HL-60 (cell line): ENCODE data around the gene TGFBI.

Experiments
- DNase-seq, 2 experiments: peaks; one replicate each; pipeline ENCODE4 v3.0.0-alpha.2; 2010 to 2020; ENCODE audit warnings: low read depth in 1 of 2, low spot score in 1 of 2
- H3K27ac ChIP-seq: fragments of 250-450 bp; sonication (Bioruptor Pico); replicated peaks from 2 replicates; pipeline ENCODE4 v1.5.1; 2020; ENCODE audit warnings: mild to moderate bottlenecking, moderate library complexity
- H3K27me3 ChIP-seq: fragments of 250-450 bp; sonication (Bioruptor Pico); 2 replicates; pipeline ENCODE4 v1.5.1; 2021; ENCODE audit warnings: mild to moderate bottlenecking, moderate library complexity; ENCODE audit not compliant: insufficient read depth, poor library complexity, severe bottlenecking
- H3K4me3 ChIP-seq: replicated peaks from 2 replicates; pipeline ENCODE4 v1.5.1; 2011; ENCODE audit warnings: mild to moderate bottlenecking, control low read depth, low read length; ENCODE audit not compliant: insufficient read depth
- CTCF ChIP-seq: IDR thresholded peaks from one replicate; pipeline ENCODE4 v1.5.1; 2011; ENCODE audit warnings: low read length, control low read depth, inconsistent platforms; ENCODE audit not compliant: insufficient read depth
- GABPA ChIP-seq: IDR thresholded peaks from 2 replicates; pipeline ENCODE4 v1.6.1; 2012; ENCODE audit warnings: low read depth
- POLR2AphosphoS5 ChIP-seq: IDR thresholded peaks from 2 replicates; pipeline ENCODE4 v1.6.1; 2012; ENCODE audit warnings: low read depth
- REST ChIP-seq: IDR thresholded peaks from 2 replicates; pipeline ENCODE4 v1.6.1; 2012; ENCODE audit warnings: low read depth; ENCODE audit not compliant: insufficient replicate concordance
- SPI1 ChIP-seq: IDR thresholded peaks from 2 replicates; pipeline ENCODE4 v1.6.1; 2012; ENCODE audit warnings: low read depth, mild to moderate bottlenecking, borderline replicate concordance

TGFBI gene

DNA sequence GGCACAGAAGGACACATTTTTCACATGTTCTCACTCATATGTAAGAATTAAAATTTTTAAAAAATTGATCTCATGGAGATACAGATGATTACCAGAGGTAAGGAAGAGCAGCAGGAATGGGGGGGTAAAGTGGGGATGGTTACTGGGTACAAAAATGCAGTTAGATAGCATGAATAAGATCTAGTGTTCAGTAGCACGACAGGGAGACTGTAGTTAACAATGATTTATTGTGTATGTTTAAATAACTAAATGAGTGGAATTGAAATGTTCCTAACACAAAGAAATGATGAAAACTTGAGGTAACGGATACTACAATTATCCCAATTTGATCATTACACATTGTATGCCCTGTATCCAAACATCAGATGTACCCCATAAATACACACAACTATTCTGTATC lies 15.2 kb upstream of the TGFBI start:
- no peak overlapping the region for H3K27ac ChIP-seq

DNA sequence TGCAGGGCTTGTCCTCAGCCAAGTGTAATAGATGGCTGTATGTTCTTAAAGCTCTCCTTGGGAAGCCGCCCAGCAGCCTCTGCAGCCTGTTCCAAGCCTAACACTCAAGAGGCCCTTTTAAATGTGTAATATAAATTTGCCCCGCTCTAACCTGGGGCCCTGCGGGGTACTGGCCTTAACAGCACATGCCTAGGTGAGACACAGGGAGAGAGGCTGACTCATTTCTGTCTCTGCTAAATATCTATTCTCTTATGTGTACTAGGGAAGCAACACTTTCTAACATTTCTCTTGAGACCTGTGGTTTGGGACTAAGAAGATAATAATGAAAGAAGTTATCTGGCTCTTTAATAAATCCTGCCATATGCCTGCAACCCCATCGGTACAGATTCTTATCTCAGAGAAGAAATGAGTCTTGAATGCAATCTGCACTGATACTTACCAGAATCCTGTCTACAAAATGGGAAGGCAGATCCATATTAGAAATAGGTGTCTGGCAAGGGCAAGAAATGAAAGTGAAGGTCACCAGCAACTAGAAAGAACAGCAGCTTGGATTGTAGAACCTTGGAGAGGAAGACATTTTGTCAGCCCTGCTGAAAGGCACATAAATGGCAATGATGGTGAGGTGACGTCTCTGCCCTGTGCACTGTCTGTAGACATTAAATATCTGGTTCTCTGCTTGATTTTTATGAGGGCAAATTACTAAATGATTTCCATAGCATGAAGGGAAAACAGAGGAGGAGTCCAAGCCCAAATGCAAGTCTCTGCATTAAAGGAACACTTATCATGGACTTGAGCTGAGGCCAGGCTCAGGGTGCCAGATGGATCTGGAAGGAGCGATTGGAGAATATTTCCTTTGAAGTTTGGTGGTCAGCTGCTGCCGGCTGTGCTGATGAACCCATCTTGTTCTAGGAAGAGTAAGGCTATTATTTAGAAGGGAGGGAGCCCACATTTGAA lies 14.5 kb upstream of the TGFBI start:
- no peak for DNase-seq
- no peaks in the 10 kb centered on the region for H3K27me3 ChIP-seq
- TF ChIP-seq GABPA, result no peak
- no peak for TF ChIP-seq POLR2AphosphoS5
- TF ChIP-seq SPI1, result no peak
- TF ChIP-seq REST, result no peak
- TF ChIP-seq CTCF, result no peak
- no peak overlapping the region for H3K4me3 ChIP-seq
- H3K27ac ChIP-seq, result no peak overlapping the region

More for the DNA sequence above, 15.2 kb upstream of the TGFBI start:
- DNase-seq, result no peak
- Histone ChIP-seq H3K27me3 (no peaks in the 10 kb centered on the region), H3K4me3 (no peak overlapping the region)
- TF ChIP-seq POLR2AphosphoS5 (no peak), CTCF (no peak), REST (no peak)

DNA sequence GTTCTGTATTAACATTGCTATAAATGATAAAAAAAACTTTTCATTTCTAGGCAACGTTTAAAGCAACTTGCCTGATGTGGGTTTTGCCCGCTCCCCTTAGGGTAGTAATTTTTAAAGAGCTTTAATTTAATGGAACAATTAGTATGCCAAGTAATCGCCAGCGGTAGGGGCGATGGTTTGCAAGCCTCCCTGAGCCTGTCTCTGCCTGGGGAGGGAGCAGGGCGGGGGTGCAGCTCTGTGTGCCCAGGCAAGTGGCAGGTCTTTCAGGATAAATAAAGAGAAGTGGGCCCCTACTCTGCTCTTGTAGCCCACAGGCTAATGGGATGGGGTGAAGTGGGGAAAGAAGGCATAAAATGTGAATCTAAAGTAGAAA lies 13.8 kb upstream of the TGFBI start:
- no peak for TF ChIP-seq POLR2AphosphoS5
- no peak for TF ChIP-seq CTCF
- TF ChIP-seq SPI1, result no peak
- no peak for TF ChIP-seq GABPA
- TF ChIP-seq REST, result no peak
- Histone ChIP-seq H3K27me3 (no peaks in the 10 kb centered on the region), H3K4me3 (no peak overlapping the region), H3K27ac (no peak overlapping the region)
- DNase-seq, result no peak
